ENCODE results near the gene MRPL10.

The MRPL10 gene

DNA sequence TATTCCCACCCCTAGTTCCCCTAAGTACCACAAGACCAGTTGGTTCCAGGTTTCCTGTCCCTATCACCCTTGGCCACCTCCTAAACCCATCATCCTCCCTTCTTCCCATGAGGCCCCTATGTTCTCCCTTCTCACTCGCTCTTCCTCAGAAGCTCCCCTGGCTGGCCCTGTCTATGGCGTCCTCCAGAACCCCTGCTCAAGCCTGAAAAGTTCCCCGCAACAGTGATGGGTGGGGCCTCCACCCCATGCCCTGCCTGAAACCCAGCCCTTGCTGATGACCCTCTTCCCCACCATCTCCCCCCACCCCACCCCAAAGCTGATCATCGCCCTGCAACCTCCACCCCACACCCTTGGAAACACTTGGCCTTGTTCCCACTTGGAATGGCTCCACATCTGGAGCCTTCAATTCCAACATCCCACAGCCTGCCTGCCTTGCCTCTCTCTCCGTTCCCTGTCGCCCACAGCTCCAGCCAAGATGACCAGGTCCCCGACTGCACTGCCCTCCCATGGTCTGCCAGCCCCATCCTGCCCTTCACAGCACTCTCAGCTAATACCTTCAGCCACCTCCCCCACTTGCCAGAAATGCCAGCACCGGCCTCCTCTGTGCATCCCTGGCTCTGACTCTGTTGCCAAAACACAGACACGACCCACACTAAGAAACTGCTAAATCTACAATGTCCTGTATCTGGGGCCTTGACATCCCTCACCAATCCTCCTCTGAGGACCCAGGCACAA, 20.3 kb downstream of the MRPL10 start:
- H3F3A ChIP-seq (ENCODE audit: low read depth): no peaks in the 10 kb centered on the region
- no peak overlapping the region for H3K4me3 ChIP-seq (ENCODE audit: low read length, poor library complexity, severe bottlenecking)
- H3K4me2 ChIP-seq (ENCODE audit: low read depth, low read length, poor library complexity, severe bottlenecking): no peak overlapping the region
- no peaks in the 10 kb centered on the region for H3K79me2 ChIP-seq (ENCODE audit: insufficient read depth, low read length)
- no peaks in the 10 kb centered on the region for H3K9me3 ChIP-seq (ENCODE audit: insufficient read depth, low read depth, low read length)
- H3K4me1 ChIP-seq (ENCODE audit: insufficient read depth, low read length, poor library complexity, severe bottlenecking): no peaks in the 10 kb centered on the region
- peaks cover 8% of the 10 kb centered on the region; the same call in 1 of the 2 replicates for H3K36me3 ChIP-seq (ENCODE audit: insufficient read depth, low read length)
- no peaks in the 10 kb centered on the region for H4K20me1 ChIP-seq (ENCODE audit: insufficient read depth, low read length, poor library complexity, severe bottlenecking)
- TF ChIP-seq CTCF (conservative IDR thresholded peaks at IDR 0.05; ENCODE audit: low read length) (no peak), EZH2phosphoT487 (IDR thresholded peaks at IDR 0.05; ENCODE audit: borderline replicate concordance) (no peak)
- no peak overlapping the region for H2AFZ ChIP-seq (ENCODE audit: low read length)
- H3K27me3 ChIP-seq (ENCODE audit: insufficient read depth, low read length, poor library complexity, severe bottlenecking): no peaks in the 10 kb centered on the region
- H3K9me2 ChIP-seq (replicated peaks; ENCODE audit: low read depth, low read length): no peaks in the 10 kb centered on the region
- H3K9ac ChIP-seq (ENCODE audit: low read depth, low read length, poor library complexity, severe bottlenecking): no peak overlapping the region

GRCh38 chr17:47810200-47810821, 21.0 kb downstream of the MRPL10 start:
- Histone ChIP-seq H3K27me3 (ENCODE audit: insufficient read depth, low read length, poor library complexity, severe bottlenecking) (no peaks in the 10 kb centered on the region), H3K4me2 (ENCODE audit: low read depth, low read length, poor library complexity, severe bottlenecking) (no peak overlapping the region), H3K9me2 (replicated peaks; ENCODE audit: low read depth, low read length) (no peaks in the 10 kb centered on the region), H3K9me3 (ENCODE audit: insufficient read depth, low read depth, low read length) (no peaks in the 10 kb centered on the region), H3K9ac (ENCODE audit: low read depth, low read length, poor library complexity, severe bottlenecking) (no peak overlapping the region), H3K4me1 (ENCODE audit: insufficient read depth, low read length, poor library complexity, severe bottlenecking) (no peaks in the 10 kb centered on the region), H3K36me3 (ENCODE audit: insufficient read depth, low read length) (peaks cover 8% of the 10 kb centered on the region; the same call in 1 of the 2 replicates), H3F3A (ENCODE audit: low read depth) (no peaks in the 10 kb centered on the region), H2AFZ (ENCODE audit: low read length) (no peak overlapping the region), H3K79me2 (ENCODE audit: insufficient read depth, low read length) (no peaks in the 10 kb centered on the region), H3K4me3 (ENCODE audit: low read length, poor library complexity, severe bottlenecking) (no peak overlapping the region), H4K20me1 (ENCODE audit: insufficient read depth, low read length, poor library complexity, severe bottlenecking) (no peaks in the 10 kb centered on the region)
- TF ChIP-seq CTCF (conservative IDR thresholded peaks at IDR 0.05; ENCODE audit: low read length): no peak
- TF ChIP-seq EZH2phosphoT487 (IDR thresholded peaks at IDR 0.05; ENCODE audit: borderline replicate concordance): no peak

DNA sequence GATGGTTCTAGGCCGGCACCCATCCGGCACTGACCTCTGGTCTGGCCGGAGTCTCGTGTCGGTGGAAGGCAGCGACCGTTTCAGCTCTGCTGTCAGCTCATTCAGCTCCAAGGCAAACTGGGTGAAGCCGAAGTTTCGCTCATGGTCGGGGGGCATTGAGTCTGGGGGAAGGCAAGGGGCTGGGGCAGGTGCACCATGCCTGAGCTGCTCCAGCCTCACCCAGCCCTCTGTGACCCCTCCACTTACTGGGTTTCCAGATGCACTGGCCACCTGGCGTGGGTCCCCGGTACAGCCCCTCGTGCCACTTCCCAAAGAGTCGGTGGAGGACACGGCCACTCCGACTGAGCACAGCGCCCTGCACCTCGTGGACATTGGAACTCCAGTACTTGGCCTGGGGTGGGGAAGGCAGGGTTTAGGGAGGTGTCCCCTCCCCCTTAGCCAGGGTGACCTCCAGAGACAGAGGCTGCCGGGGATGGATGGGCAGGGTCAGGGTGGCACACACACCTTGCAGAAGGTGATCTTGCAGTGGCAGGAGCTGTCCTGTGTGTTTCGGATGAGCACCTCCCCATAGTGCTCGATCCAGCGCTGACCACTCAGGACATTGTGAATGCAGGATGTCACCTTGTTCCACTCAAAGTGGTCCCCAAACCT, 22.4 kb downstream of the MRPL10 start:
- no peaks in the 10 kb centered on the region for H3K9me3 ChIP-seq (ENCODE audit: insufficient read depth, low read depth, low read length)
- H3K27me3 ChIP-seq (ENCODE audit: insufficient read depth, low read length, poor library complexity, severe bottlenecking): no peaks in the 10 kb centered on the region
- H3K4me1 ChIP-seq (ENCODE audit: insufficient read depth, low read length, poor library complexity, severe bottlenecking): no peaks in the 10 kb centered on the region
- H4K20me1 ChIP-seq (ENCODE audit: insufficient read depth, low read length, poor library complexity, severe bottlenecking): no peaks in the 10 kb centered on the region
- no peaks in the 10 kb centered on the region for H3K79me2 ChIP-seq (ENCODE audit: insufficient read depth, low read length)
- H3K4me2 ChIP-seq (ENCODE audit: low read depth, low read length, poor library complexity, severe bottlenecking): no peak overlapping the region
- H3K9ac ChIP-seq (ENCODE audit: low read depth, low read length, poor library complexity, severe bottlenecking): no peak overlapping the region
- H3K36me3 ChIP-seq (ENCODE audit: insufficient read depth, low read length): peaks cover 8% of the 10 kb centered on the region; the same call in 1 of the 2 replicates
- H2AFZ ChIP-seq (ENCODE audit: low read length): no peak overlapping the region
- no peaks in the 10 kb centered on the region for H3F3A ChIP-seq (ENCODE audit: low read depth)
- no peaks in the 10 kb centered on the region for H3K9me2 ChIP-seq (replicated peaks; ENCODE audit: low read depth, low read length)
- no peak for TF ChIP-seq CTCF (conservative IDR thresholded peaks at IDR 0.05; ENCODE audit: low read length)
- no peak for TF ChIP-seq EZH2phosphoT487 (IDR thresholded peaks at IDR 0.05; ENCODE audit: borderline replicate concordance)
- H3K4me3 ChIP-seq (ENCODE audit: low read length, poor library complexity, severe bottlenecking): no peak overlapping the region

All from Loucy (cell line).